ENCODE measurements around the gene PCDHAC2.

PCDHAC2 gene

DNA sequence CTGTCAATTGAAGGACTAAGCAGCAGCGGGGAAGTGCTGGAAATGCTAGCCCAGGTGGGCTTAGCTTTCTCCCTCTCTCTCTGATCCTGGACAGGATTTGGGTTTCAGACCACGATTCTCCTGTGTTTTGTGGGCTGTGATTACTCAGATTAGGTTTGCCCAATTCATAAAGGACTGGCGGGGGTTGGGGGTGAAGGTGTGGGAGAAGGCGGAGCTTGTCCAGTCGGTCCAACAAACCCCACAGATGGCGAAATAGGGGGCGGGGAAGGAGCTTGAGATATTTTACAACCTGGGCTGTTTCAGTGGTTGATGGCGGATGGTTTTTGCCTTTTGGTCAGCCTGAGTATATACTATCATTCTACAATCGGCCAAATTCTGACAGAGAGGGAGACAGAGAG, 35.2 kb downstream of the PCDHAC2 start:
- H3K27ac ChIP-seq = no peak overlapping the region
- TF ChIP-seq, protein P1, sequence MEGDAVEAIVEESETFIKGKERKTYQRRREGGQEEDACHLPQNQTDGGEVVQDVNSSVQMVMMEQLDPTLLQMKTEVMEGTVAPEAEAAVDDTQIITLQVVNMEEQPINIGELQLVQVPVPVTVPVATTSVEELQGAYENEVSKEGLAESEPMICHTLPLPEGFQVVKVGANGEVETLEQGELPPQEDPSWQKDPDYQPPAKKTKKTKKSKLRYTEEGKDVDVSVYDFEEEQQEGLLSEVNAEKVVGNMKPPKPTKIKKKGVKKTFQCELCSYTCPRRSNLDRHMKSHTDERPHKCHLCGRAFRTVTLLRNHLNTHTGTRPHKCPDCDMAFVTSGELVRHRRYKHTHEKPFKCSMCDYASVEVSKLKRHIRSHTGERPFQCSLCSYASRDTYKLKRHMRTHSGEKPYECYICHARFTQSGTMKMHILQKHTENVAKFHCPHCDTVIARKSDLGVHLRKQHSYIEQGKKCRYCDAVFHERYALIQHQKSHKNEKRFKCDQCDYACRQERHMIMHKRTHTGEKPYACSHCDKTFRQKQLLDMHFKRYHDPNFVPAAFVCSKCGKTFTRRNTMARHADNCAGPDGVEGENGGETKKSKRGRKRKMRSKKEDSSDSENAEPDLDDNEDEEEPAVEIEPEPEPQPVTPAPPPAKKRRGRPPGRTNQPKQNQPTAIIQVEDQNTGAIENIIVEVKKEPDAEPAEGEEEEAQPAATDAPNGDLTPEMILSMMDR (IDR thresholded peaks at IDR 0.05) = no peak
- TF ChIP-seq ZFX (IDR thresholded peaks at IDR 0.05; ENCODE audit: borderline replicate concordance) = no peak

- no peak overlapping the region for H3K27ac ChIP-seq
- TF ChIP-seq ZFX (IDR thresholded peaks at IDR 0.05; ENCODE audit: borderline replicate concordance) = no peak
- TF ChIP-seq, protein P1 (IDR thresholded peaks at IDR 0.05) = no peak
These were observed 35.7 kb downstream of the PCDHAC2 start for GRCh38 chr5:141001844-141002604.

GRCh38 chr5:141002605-141002965, 36.3 kb downstream of the PCDHAC2 start:
- TF ChIP-seq, protein P1 (IDR thresholded peaks at IDR 0.05) = no peak
- TF ChIP-seq ZFX (IDR thresholded peaks at IDR 0.05; ENCODE audit: borderline replicate concordance) = no peak
- peak overlapping the region; percentile 76; the same call in 1 of the 2 replicates for H3K27ac ChIP-seq

DNA sequence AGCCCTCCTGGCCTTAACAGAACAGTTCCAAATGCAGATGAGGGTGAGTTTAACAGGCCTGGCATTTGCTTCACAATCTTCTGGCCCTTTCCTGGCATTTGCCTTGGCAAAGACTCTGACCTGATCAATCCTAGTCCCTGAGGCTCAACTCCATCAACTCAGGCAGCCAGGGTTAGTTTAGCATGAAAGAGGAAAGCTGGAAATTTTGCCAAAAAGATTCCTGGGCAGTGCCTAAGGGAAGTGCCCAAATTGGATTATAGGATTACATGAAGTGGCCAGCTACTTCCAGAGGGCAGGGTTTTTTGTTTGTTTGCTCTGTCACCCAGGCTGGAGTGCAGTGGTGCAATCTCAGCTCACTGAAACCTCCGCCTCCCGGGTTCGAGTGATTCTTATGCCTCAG, 36.8 kb downstream of the PCDHAC2 start:
- H3K27ac ChIP-seq = peak overlapping the region; percentile 76
- TF ChIP-seq, protein P1 (IDR thresholded peaks at IDR 0.05) = no peak
- no peak for TF ChIP-seq ZFX (IDR thresholded peaks at IDR 0.05; ENCODE audit: borderline replicate concordance)

DNA sequence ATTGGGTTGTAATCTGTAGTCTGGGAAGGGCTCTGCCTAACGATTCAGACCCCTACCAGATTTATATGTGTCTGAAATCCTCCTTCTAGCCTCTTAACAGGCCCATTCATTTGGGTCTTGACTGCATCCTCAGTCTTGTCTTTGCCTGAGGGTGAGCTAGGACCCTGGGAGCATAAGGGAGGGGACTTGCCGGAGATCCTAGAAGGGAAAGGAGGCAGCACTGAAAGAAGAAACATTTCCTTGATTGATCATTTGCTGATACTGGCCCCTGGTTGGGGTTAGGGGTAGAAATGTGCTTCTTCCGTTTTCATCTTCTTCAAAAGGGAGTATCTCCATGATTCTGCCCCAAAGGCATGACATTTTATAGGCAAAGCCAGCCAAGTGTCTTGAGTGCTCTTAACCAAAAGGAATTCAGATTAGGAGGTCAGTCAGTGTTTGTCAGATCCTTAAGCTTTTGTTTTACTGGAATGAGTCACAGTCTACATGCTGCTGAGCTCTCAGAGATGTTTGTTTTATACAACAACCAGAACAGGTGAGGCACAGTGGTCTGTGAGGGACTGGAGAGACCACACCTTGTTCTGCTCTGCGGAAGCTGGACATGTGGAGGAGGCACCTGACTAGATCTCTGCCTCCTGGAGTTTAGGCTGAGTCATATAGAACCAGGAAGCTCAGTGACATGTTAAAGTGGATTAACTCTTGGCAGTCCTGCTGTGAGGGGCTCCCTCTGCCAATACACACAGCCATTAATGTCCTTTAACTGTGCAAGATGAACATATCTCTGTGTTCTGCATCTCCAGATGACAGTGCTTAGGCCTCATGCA, 37.7 kb downstream of the PCDHAC2 start:
- no peak for TF ChIP-seq ZFX (IDR thresholded peaks at IDR 0.05; ENCODE audit: borderline replicate concordance)
- TF ChIP-seq, protein P1 (IDR thresholded peaks at IDR 0.05) = no peak
- H3K27ac ChIP-seq = peak overlapping the region; percentile 76

GRCh38 chr5:141007791-141008190, 41.5 kb downstream of the PCDHAC2 start:
- H3K27ac ChIP-seq = no peak overlapping the region
- TF ChIP-seq, protein P1 (IDR thresholded peaks at IDR 0.05) = no peak
- TF ChIP-seq ZFX (IDR thresholded peaks at IDR 0.05; ENCODE audit: borderline replicate concordance) = no peak
